CD14-positive monocyte (primary cell): ENCODE data around the gene C2orf66. TPM values are rescaled to one million over a fixed set of nuclear protein-coding genes. Genes with fewer than 3 reads are reported as not detected.

Experiments used
- DNase-seq, 3 donors: peaks; one replicate each; pipeline ENCODE4 v3.0.0-alpha.2; 2011 to 2022
- H2AFZ ChIP-seq: 2 replicates; pipeline ENCODE4 v1.6.0; 2012; ENCODE audit warnings: mild to moderate bottlenecking, low read depth, low read length, inconsistent platforms; ENCODE audit not compliant: insufficient read depth, poor library complexity, severe bottlenecking
- H3K27ac ChIP-seq, 2 donors: 1 replicate in 1 of 2; 2 replicates in 1 of 2; pipeline ENCODE4 v1.5.1; 2012 to 2013; ENCODE audit warnings: low read length in 2 of 2, control low read depth in 1 of 2, inconsistent platforms in 1 of 2, low read depth in 1 of 2, mild to moderate bottlenecking in 1 of 2
- H3K27me3 ChIP-seq, 2 donors: one replicate each; pipeline versions ENCODE4 v1.6.0 to v1.6.1; 2011 to 2013; ENCODE audit warnings: low read length in 2 of 2; ENCODE audit not compliant: control insufficient read depth in 2 of 2, insufficient read depth in 2 of 2
- H3K36me3 ChIP-seq, 2 donors: replicated peaks in 1 of 2; 1 replicate in 1 of 2; 2 replicates in 1 of 2; pipeline versions ENCODE4 v1.5.1 to v1.6.1; 2012 to 2013; ENCODE audit warnings: low read length in 2 of 2, control low read depth in 1 of 2, inconsistent platforms in 1 of 2, mild to moderate bottlenecking in 1 of 2; ENCODE audit not compliant: insufficient read depth in 2 of 2, control insufficient read depth in 1 of 2
- H3K4me1 ChIP-seq, 2 donors: 1 replicate in 1 of 2; 2 replicates in 1 of 2; pipeline versions ENCODE4 v1.5.1 to v1.6.1; 2012 to 2013; ENCODE audit warnings: low read length in 2 of 2, control low read depth in 1 of 2, inconsistent platforms in 1 of 2, mild to moderate bottlenecking in 1 of 2, moderate library complexity in 1 of 2; ENCODE audit not compliant: insufficient read depth in 2 of 2, control insufficient read depth in 1 of 2
- H3K4me2 ChIP-seq: replicated peaks from 2 replicates; pipeline ENCODE3; 2012; ENCODE audit warnings: low read length, moderate library complexity, mild to moderate bottlenecking; ENCODE audit not compliant: poor library complexity, severe bottlenecking; ENCODE audit errors: extremely low read depth
- H3K4me3 ChIP-seq, 3 experiments: fragments of 200-600 bp in 1 of 3; sonication (generic) in 1 of 3; replicated peaks in 1 of 3; 1 replicate in 2 of 3; 2 replicates in 1 of 3; pipeline ENCODE4 v1.5.1; 2011 to 2013; ENCODE audit warnings: low read length in 3 of 3, mild to moderate bottlenecking in 3 of 3, control low read depth in 2 of 3, low read depth in 2 of 3, inconsistent platforms in 1 of 3, moderate library complexity in 1 of 3
- H3K79me2 ChIP-seq: 2 replicates; pipeline ENCODE4 v1.6.0; 2012; ENCODE audit warnings: mild to moderate bottlenecking, control low read depth, inconsistent platforms, low read length, moderate library complexity; ENCODE audit not compliant: insufficient read depth
- H3K9ac ChIP-seq: 2 replicates; pipeline ENCODE4 v1.6.0; 2017; ENCODE audit warnings: low read length, mild to moderate bottlenecking; ENCODE audit not compliant: insufficient read depth, poor library complexity, severe bottlenecking
- H3K9me3 ChIP-seq, 2 donors: replicated peaks in 1 of 2; 1 replicate in 1 of 2; 2 replicates in 1 of 2; pipeline versions ENCODE4 v1.5.1 to v1.6.1; 2012 to 2013; ENCODE audit warnings: low read length in 2 of 2, control low read depth in 1 of 2; ENCODE audit not compliant: control insufficient read depth in 1 of 2, insufficient read depth in 1 of 2
- H4K20me1 ChIP-seq: 2 replicates; pipeline ENCODE4 v1.6.0; 2012; ENCODE audit warnings: mild to moderate bottlenecking, low read length, control low read depth, moderate library complexity; ENCODE audit not compliant: insufficient read depth
- H3K27ac Mint-ChIP-seq, 7 donors: one replicate each; pipeline ENCODE4 v1.8.0; 2020; ENCODE audit warnings: mild to moderate bottlenecking in 7 of 7, mixed read lengths in 7 of 7, moderate library complexity in 6 of 7, inconsistent platforms in 2 of 7
- H3K27me3 Mint-ChIP-seq, 3 donors: one replicate each; pipeline ENCODE4 v1.8.0; 2021 to 2022; ENCODE audit warnings: low read depth in 3 of 3, mild to moderate bottlenecking in 3 of 3, mixed read lengths in 3 of 3, moderate library complexity in 3 of 3, inconsistent platforms in 1 of 3
- H3K36me3 Mint-ChIP-seq, 2 donors: one replicate each; pipeline ENCODE4 v1.8.0; 2020; ENCODE audit warnings: mixed read lengths in 2 of 2, inconsistent platforms in 1 of 2, mild to moderate bottlenecking in 1 of 2
- H3K4me1 Mint-ChIP-seq: one replicate; pipeline ENCODE4 v1.8.0; 2020; ENCODE audit warnings: mild to moderate bottlenecking, mixed read lengths
- H3K4me3 Mint-ChIP-seq, 2 donors: one replicate each; pipeline ENCODE4 v1.8.0; 2020; ENCODE audit warnings: mild to moderate bottlenecking in 2 of 2, mixed read lengths in 2 of 2, moderate library complexity in 1 of 2
- H3K9me3 Mint-ChIP-seq, 7 donors: one replicate each; pipeline ENCODE4 v1.8.0; 2020 to 2022; ENCODE audit warnings: mixed read lengths in 7 of 7, mild to moderate bottlenecking in 6 of 7, moderate library complexity in 6 of 7, inconsistent platforms in 2 of 7
- CTCF ChIP-seq: fragments of 200-600 bp; IDR thresholded peaks from one replicate; pipeline ENCODE4 v1.8.0; 2022; ENCODE audit warnings: antibody characterized with exemption, mild to moderate bottlenecking
- WGBS: methylation state at CpG from one replicate; pipeline ENCODE4 v1.1.5; 2013; ENCODE audit warnings: missing lambda C conversion rate; ENCODE audit not compliant: insufficient coverage; 5-methylcytosine and 5-hydroxymethylcytosine counted together
- intact Hi-C, 2 donors: fragments of 100-400 bp; cut with micrococcal nuclease; formaldehyde crosslinking; loops; one replicate each; pipeline versions ENCODE4 v1.15.0 to v1.15.1; 2023
- polyA plus RNA-seq, 3 donors: library from polyadenylated mRNA; depleted of rRNA in 1 of 3; unstranded in 2 of 3; stranded (reverse) in 1 of 3; fragments of 300-500 nt in 2 of 3; fragments of >200 nt in 1 of 3; fragmentation: Illumina TruSeq in 2 of 3; gene quantifications; 1 replicate in 2 of 3; 2 replicates in 1 of 3; pipeline ENCODE4 v1.2.3, GENCODE V29; 2012 to 2021

Gene C2orf66
- polyA plus RNA-seq, 3 donors = not detected

- TF ChIP-seq CTCF = no peak
- Mint-ChIP-seq H3K9me3 (peaks cover 0 to 2% (median 0%) of the 10 kb centered on the region in 7 donors), H3K4me3 (no peak overlapping the region), H3K27ac (no peak overlapping the region), H3K4me1 (peaks cover 5% of the 10 kb centered on the region), H3K36me3 (peaks cover 8 to 14% of the 10 kb centered on the region in 2 donors), H3K27me3 (no peaks in the 10 kb centered on the region)
- Histone ChIP-seq H3K4me2 (no peak overlapping the region), H3K27ac (no peak overlapping the region), H3K27me3 (no peaks in the 10 kb centered on the region), H3K4me1 (peaks cover 8 to 9% of the 10 kb centered on the region in 2 donors), H3K36me3 (no peaks in the 10 kb centered on the region), H3K9ac (no peak overlapping the region), H3K4me3 (no peak overlapping the region), H3K9me3 (no peaks in the 10 kb centered on the region), H2AFZ (no peak overlapping the region), H4K20me1 (no peaks in the 10 kb centered on the region), H3K79me2 (no peaks in the 10 kb centered on the region)
- WGBS = no CpG with 5 or more reads among the region's 3 CpGs
- no peak for DNase-seq
- intact Hi-C loops = no loop called here
Measured at GRCh38 chr2:196845371-196845770, 36.2 kb upstream of the C2orf66 start.

- Mint-ChIP-seq H3K27ac (no peak overlapping the region), H3K27me3 (no peaks in the 10 kb centered on the region), H3K9me3 (peaks cover 0 to 2% (median 0%) of the 10 kb centered on the region in 7 donors), H3K36me3 (peaks cover 7 to 9% of the 10 kb centered on the region in 2 donors), H3K4me3 (no peak overlapping the region), H3K4me1 (peaks cover 11% of the 10 kb centered on the region)
- H3K27me3 ChIP-seq = no peaks in the 10 kb centered on the region
- H3K79me2 ChIP-seq = no peaks in the 10 kb centered on the region
- no peak overlapping the region for H2AFZ ChIP-seq
- H3K4me1 ChIP-seq = peaks cover 8 to 9% of the 10 kb centered on the region in 2 donors
- H3K4me3 ChIP-seq = no peak overlapping the region
- DNase-seq = no peak
- no peak overlapping the region for H3K27ac ChIP-seq
- WGBS = no CpG with 5 or more reads among the region's 2 CpGs
- H3K36me3 ChIP-seq = no peaks in the 10 kb centered on the region
- H3K9ac ChIP-seq = no peak overlapping the region
- TF ChIP-seq CTCF = no peak
- H4K20me1 ChIP-seq = no peaks in the 10 kb centered on the region
- intact Hi-C loops = no loop called here
- H3K9me3 ChIP-seq = no peaks in the 10 kb centered on the region
- H3K4me2 ChIP-seq = no peak overlapping the region
Measured at GRCh38 chr2:196840171-196840570, 31.0 kb upstream of the C2orf66 start.
